ENCODE results near the gene TPPP3. TPM values are rescaled to one million over a fixed set of nuclear protein-coding genes. Genes with fewer than 3 reads are reported as not detected.
"Not testable (repeated sequence)": the region's sequence is repeated elsewhere in the genome, so short reads cannot be mapped to it uniquely, and the experiment has no call there.

The TPPP3 gene
- total and polyA plus RNA-seq, 9 donors: 2.2 to 269 (median 15.2) TPM

DNA sequence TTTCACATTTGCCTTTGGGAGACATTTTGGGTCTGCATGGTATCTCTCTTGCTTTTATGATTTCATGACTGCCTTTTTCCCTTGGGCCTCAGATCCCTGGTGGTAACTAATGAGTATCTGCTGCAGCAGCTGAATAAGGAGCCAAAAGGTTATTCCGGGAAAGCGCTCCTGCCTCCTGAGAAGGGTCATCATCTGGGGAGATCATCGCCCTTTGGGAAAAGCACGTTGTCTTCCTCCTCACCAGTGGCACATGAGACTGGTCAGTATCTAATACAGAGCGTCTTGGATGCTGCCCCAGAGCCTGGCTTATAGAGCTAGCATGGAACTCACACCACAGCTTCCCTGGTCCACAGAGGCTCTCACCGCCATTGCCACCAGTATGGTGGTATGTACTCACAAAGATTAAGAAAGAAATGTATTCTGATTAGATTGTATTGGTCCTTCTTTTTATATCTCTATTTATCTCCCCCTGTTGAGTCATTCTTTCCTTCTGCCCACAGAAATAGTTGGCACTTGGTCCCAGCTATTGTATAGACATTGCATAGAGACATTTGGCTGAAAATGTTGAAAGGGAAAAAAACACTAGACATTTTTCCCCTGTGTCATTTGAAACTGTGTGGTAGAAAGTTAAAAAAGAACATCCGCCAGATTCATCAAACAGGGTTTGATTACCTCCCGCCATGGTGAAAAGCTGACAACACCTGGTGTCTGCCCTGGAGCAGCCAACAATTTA is 8.4 kb downstream of the TPPP3 start:
- intact Hi-C loops (cut with DNase I): no loop called here
- Histone ChIP-seq H3K36me3 (no peaks in the 10 kb centered on the region), H3K27me3 (no peaks in the 10 kb centered on the region), H3K27ac (no peak overlapping the region), H3K9me3 (no peaks in the 10 kb centered on the region), H3K4me1 (ENCODE audit: insufficient read depth) (no peaks in the 10 kb centered on the region), H3K4me3 (no peak overlapping the region)
- no peak for DNase-seq
- no peak for TF ChIP-seq CTCF (IDR thresholded peaks at IDR 0.05)
- no peak for TF ChIP-seq EP300 (IDR thresholded peaks at IDR 0.05)
- no peak for TF ChIP-seq POLR2A (IDR thresholded peaks at IDR 0.05)
- 80 to 86% (median 83%) methylated on average over 8 of the region's 8 CpGs for WGBS, 3 donors

GRCh38 chr16:67383284-67383683 is 10.0 kb downstream of the TPPP3 start:
- Histone ChIP-seq H3K4me3 (no peak overlapping the region), H3K4me1 (ENCODE audit: insufficient read depth) (no peaks in the 10 kb centered on the region), H3K27ac (no peak overlapping the region), H3K9me3 (no peaks in the 10 kb centered on the region), H3K27me3 (no peaks in the 10 kb centered on the region), H3K36me3 (no peaks in the 10 kb centered on the region)
- no peak for DNase-seq
- intact Hi-C loops (cut with DNase I): no loop called here
- WGBS, 3 donors: 50 to 91% (median 60%) methylated on average over 3 of the region's 3 CpGs
- no peak for TF ChIP-seq EP300 (IDR thresholded peaks at IDR 0.05)
- no peak for TF ChIP-seq CTCF (IDR thresholded peaks at IDR 0.05)
- no peak for TF ChIP-seq POLR2A (IDR thresholded peaks at IDR 0.05)

DNA sequence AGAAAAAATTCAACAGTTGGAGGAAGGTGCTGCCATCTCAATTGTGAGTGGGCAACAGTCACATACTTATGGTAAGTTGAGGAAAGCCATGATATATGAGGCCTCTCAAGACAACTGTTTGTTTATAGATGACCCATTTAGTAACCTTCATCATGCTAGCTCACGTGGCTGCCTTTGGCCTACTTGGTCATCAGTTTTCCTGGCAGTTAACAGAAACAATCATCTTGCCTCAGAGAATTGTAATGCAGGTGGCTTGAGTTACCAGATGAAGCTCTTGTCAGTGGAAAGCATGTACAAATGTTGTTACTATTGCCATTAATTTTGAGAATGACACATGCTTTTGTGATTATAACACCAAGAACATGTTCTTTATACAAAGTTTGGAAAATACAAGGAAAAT is 14.7 kb downstream of the TPPP3 start:
- no peaks in the 10 kb centered on the region for H3K9me3 ChIP-seq
- intact Hi-C loops (cut with DNase I): no loop called here
- TF ChIP-seq EP300 (IDR thresholded peaks at IDR 0.05) (no peak), CTCF (IDR thresholded peaks at IDR 0.05) (no peak), POLR2A (IDR thresholded peaks at IDR 0.05) (no peak)
- no peaks in the 10 kb centered on the region for H3K36me3 ChIP-seq
- no peaks in the 10 kb centered on the region for H3K4me1 ChIP-seq (ENCODE audit: insufficient read depth)
- H3K27ac ChIP-seq: no peak overlapping the region
- DNase-seq: no peak
- WGBS, 3 donors: 78 to 80% (median 78%) methylated on average over 1 of the region's 1 CpG
- H3K4me3 ChIP-seq: no peak overlapping the region
- H3K27me3 ChIP-seq: no peaks in the 10 kb centered on the region

GRCh38 chr16:67376012-67376411 is 17.3 kb downstream of the TPPP3 start:
- H3K36me3 ChIP-seq; H3K4me3 ChIP-seq; intact Hi-C loops (cut with DNase I); H3K9me3 ChIP-seq; H3K27ac ChIP-seq; H3K4me1 ChIP-seq (ENCODE audit: insufficient read depth); DNase-seq; H3K27me3 ChIP-seq: not testable (repeated sequence)
- 89 to 91% (median 90%) methylated on average over 11 of the region's 11 CpGs for WGBS, 3 donors

DNA sequence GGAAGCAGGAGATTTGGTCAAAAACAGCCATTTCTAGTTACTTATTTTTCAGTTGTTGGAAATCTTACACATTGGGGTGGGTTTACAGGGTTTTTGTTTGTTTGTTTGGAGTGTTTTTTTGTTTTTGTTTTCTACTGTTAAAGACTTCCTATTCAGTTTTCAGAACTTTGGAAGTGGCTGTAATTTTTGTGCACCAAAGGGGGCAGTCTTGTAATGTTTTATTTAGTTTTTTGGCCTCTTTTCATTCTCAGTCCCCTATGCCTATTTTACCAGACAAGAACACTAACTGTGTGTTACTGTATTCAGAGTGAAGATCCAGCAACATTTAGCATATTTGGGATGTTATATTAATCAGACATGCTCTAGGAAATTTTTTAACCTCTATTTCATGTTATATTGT is 20.6 kb downstream of the TPPP3 start:
- H3K9me3 ChIP-seq: no peaks in the 10 kb centered on the region
- no peaks in the 10 kb centered on the region for H3K4me1 ChIP-seq (ENCODE audit: insufficient read depth)
- no peaks in the 10 kb centered on the region for H3K27me3 ChIP-seq
- DNase-seq: no peak
- no peaks in the 10 kb centered on the region for H3K36me3 ChIP-seq
- H3K27ac ChIP-seq: no peak overlapping the region
- H3K4me3 ChIP-seq: no peak overlapping the region
- no peak for TF ChIP-seq POLR2A (IDR thresholded peaks at IDR 0.05)
- TF ChIP-seq CTCF (IDR thresholded peaks at IDR 0.05): peak in 2 of 3 donors; percentile 18 to 37
- TF ChIP-seq EP300 (IDR thresholded peaks at IDR 0.05): no peak
- intact Hi-C loops (cut with DNase I): no loop called here

Data from ovary (tissue), 9 donors.